GM12892 (cell line): ENCODE measurements around the gene HIP1.

ENCODE experiments used
- POLR2A ChIP-seq: IDR thresholded peaks from 2 replicates; pipeline ENCODE4 v1.6.1; 2011; ENCODE audit warnings: low read depth, low read length, control low read depth
- POLR2AphosphoS5 ChIP-seq: IDR thresholded peaks from 2 replicates; pipeline ENCODE4 v1.6.1; 2011; ENCODE audit warnings: low read depth, low read length, control low read depth

DNA sequence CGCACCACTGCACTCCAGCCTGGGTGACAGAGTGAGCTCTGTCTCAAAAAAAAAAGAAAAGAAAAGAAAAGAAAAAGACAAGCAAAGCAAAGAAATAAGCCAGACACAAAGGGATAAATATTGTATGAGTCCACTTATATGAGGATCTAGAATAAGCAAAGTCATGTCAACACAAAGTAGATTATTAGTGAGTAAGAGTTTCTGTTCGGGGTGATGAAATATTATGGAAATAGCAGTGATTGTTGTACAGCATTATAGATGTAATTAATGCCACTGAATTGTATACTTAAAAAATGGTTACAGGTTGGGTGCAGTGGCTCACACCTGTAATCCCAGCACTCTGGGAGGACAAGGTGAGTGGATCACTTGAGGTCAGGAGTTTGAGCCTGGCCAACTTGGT lies 83.2 kb downstream of the HIP1 start:
- TF ChIP-seq POLR2AphosphoS5 (no peak), POLR2A (no peak)
